ENCODE measurements around the gene PSMA6.
A peak's percentile ranks its signal among the peaks of the same experiment; 100 is the strongest.
"Not testable (repeated sequence)": the region's sequence is repeated elsewhere in the genome, so short reads cannot be mapped to it uniquely, and the experiment has no call there.

Gene PSMA6

GRCh38 chr14:35333264-35333730 lies 41.1 kb downstream of the PSMA6 start:
- H3K4me3 ChIP-seq (ENCODE audit: low read depth, low read length) = no peak overlapping the region
- no peak for TF ChIP-seq CTCF (IDR thresholded peaks at IDR 0.05; ENCODE audit: control insufficient read depth, extremely low read depth, insufficient read depth)
- DNase-seq (ENCODE audit: low read depth) = no peak

GRCh38 chr14:35333797-35334743 lies 41.9 kb downstream of the PSMA6 start:
- no peak overlapping the region for H3K4me3 ChIP-seq (ENCODE audit: low read depth, low read length)
- no peak for TF ChIP-seq CTCF (IDR thresholded peaks at IDR 0.05; ENCODE audit: control insufficient read depth, extremely low read depth, insufficient read depth)
- no peak for DNase-seq (ENCODE audit: low read depth)

GRCh38 chr14:35335388-35336092 lies 43.4 kb downstream of the PSMA6 start:
- peak; percentile 47 for DNase-seq (ENCODE audit: low read depth)
- TF ChIP-seq CTCF (IDR thresholded peaks at IDR 0.05; ENCODE audit: control insufficient read depth, extremely low read depth, insufficient read depth) = no peak
- H3K4me3 ChIP-seq (ENCODE audit: low read depth, low read length) = no peak overlapping the region

GRCh38 chr14:35336171-35336493 lies 44.0 kb downstream of the PSMA6 start:
- not testable (repeated sequence) for DNase-seq (ENCODE audit: low read depth); H3K4me3 ChIP-seq (ENCODE audit: low read depth, low read length)

- no peak overlapping the region for H3K4me3 ChIP-seq (ENCODE audit: low read depth, low read length)
- TF ChIP-seq CTCF (IDR thresholded peaks at IDR 0.05; ENCODE audit: control insufficient read depth, extremely low read depth, insufficient read depth) = peak; percentile 9; the same call in 1 of the 2 replicates
- DNase-seq (ENCODE audit: low read depth) = peak; percentile 90
Measured at GRCh38 chr14:35336494-35337268, 44.5 kb downstream of the PSMA6 start.

- no peak for TF ChIP-seq CTCF (IDR thresholded peaks at IDR 0.05; ENCODE audit: control insufficient read depth, extremely low read depth, insufficient read depth)
- H3K4me3 ChIP-seq (ENCODE audit: low read depth, low read length) = no peak overlapping the region
- no peak for DNase-seq (ENCODE audit: low read depth)
Measured at GRCh38 chr14:35337269-35338255, 45.4 kb downstream of the PSMA6 start.
